ENCODE data around the gene FGF11. TPM values are rescaled to one million over a fixed set of nuclear protein-coding genes. Genes with fewer than 3 reads are reported as not detected.

Gene FGF11
- total RNA-seq, 1 donor from 2014 or later, result 22.4 TPM

DNA sequence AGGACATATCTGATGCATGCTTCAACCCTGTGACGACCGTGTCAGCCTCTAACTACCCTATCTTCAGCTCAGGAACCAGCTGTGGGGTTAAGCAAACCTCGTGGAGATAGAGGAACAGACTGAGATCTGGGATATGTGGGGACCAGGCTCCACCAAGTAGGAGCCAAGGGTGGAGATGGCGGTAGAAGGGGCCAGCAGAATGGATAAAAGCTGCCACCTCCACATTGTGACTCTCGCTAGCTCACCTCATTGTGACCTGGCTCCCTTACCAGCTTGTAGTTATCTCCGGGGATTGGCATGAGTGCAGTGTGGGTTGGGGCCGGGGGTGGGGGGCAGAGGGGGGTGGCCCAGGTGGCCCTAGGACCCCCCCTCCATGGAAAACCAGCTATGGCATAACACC lies 14.0 kb upstream of the FGF11 start, which contains the start of gene SPEM2:
Gene SPEM2, plus strand, starts transcription at position 301 of the 400 bp plus-strand sequence. Its CDS starts 73 bp downstream, at position 374.
- H3K27ac ChIP-seq (ENCODE audit: low read depth, low read length), result no peak within 1 kb of the TSS
- peaks cover 3% of the 10 kb centered on the region for H3K36me3 Mint-ChIP-seq (ENCODE audit: low read depth, unreplicated experiment)
- no peak within 1 kb of the TSS for H3K4me3 ChIP-seq (ENCODE audit: insufficient read depth, low read depth, low read length)
- H4K20me1 ChIP-seq (ENCODE audit: insufficient read depth, low read length), result no peaks in the 10 kb centered on the region
- H3K4me1 Mint-ChIP-seq (ENCODE audit: low read depth, unreplicated experiment), result no peaks in the 10 kb centered on the region
- H3K36me3 ChIP-seq (ENCODE audit: insufficient read depth, low read length), result no peaks in the 10 kb centered on the region
- no peak for TF ChIP-seq EZH2 (IDR thresholded peaks at IDR 0.05; ENCODE audit: insufficient read depth, low read length)
- TF ChIP-seq, protein P1, sequence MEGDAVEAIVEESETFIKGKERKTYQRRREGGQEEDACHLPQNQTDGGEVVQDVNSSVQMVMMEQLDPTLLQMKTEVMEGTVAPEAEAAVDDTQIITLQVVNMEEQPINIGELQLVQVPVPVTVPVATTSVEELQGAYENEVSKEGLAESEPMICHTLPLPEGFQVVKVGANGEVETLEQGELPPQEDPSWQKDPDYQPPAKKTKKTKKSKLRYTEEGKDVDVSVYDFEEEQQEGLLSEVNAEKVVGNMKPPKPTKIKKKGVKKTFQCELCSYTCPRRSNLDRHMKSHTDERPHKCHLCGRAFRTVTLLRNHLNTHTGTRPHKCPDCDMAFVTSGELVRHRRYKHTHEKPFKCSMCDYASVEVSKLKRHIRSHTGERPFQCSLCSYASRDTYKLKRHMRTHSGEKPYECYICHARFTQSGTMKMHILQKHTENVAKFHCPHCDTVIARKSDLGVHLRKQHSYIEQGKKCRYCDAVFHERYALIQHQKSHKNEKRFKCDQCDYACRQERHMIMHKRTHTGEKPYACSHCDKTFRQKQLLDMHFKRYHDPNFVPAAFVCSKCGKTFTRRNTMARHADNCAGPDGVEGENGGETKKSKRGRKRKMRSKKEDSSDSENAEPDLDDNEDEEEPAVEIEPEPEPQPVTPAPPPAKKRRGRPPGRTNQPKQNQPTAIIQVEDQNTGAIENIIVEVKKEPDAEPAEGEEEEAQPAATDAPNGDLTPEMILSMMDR (IDR thresholded peaks at IDR 0.05; ENCODE audit: insufficient read depth, low read depth, low read length), result no peak
- no peaks in the 10 kb centered on the region for H3K9me3 ChIP-seq (ENCODE audit: insufficient read depth, low read depth, low read length)
- H3K27ac Mint-ChIP-seq (ENCODE audit: unreplicated experiment), result peak within 1 kb of the TSS; percentile 58
- no peak for DNase-seq (ENCODE audit: low read depth)
- no peak within 1 kb of the TSS for H3K4me2 ChIP-seq (ENCODE audit: low read length)
- H3K4me3 Mint-ChIP-seq (ENCODE audit: unreplicated experiment), result peak within 1 kb of the TSS; percentile 45
- no peak within 1 kb of the TSS for H2AFZ ChIP-seq (ENCODE audit: low read depth, low read length)
- no peaks in the 10 kb centered on the region for H3K4me1 ChIP-seq (ENCODE audit: insufficient read depth, low read length)
- peaks cover 3% of the 10 kb centered on the region for H3K27me3 Mint-ChIP-seq (ENCODE audit: low read depth, unreplicated experiment)
- H3K27me3 ChIP-seq (ENCODE audit: insufficient read depth, low read length), result no peaks in the 10 kb centered on the region
- H3K9ac ChIP-seq (ENCODE audit: low read length), result no peak within 1 kb of the TSS
- FAIRE-seq, result no peak
- no peaks in the 10 kb centered on the region for H3K79me2 ChIP-seq (ENCODE audit: insufficient read depth, low read length)
- H3K9me3 Mint-ChIP-seq (ENCODE audit: unreplicated experiment), result no peaks in the 10 kb centered on the region

GRCh38 chr17:7425756-7426155 lies 13.6 kb upstream of the FGF11 start:
- Histone ChIP-seq H4K20me1 (ENCODE audit: insufficient read depth, low read length) (no peaks in the 10 kb centered on the region), H3K4me2 (ENCODE audit: low read length) (no peak overlapping the region), H3K4me3 (ENCODE audit: insufficient read depth, low read depth, low read length) (no peak overlapping the region), H2AFZ (ENCODE audit: low read depth, low read length) (no peak overlapping the region), H3K9ac (ENCODE audit: low read length) (no peak overlapping the region), H3K27ac (ENCODE audit: low read depth, low read length) (no peak overlapping the region), H3K9me3 (ENCODE audit: insufficient read depth, low read depth, low read length) (no peaks in the 10 kb centered on the region), H3K36me3 (ENCODE audit: insufficient read depth, low read length) (no peaks in the 10 kb centered on the region), H3K4me1 (ENCODE audit: insufficient read depth, low read length) (no peaks in the 10 kb centered on the region), H3K27me3 (ENCODE audit: insufficient read depth, low read length) (no peaks in the 10 kb centered on the region), H3K79me2 (ENCODE audit: insufficient read depth, low read length) (no peaks in the 10 kb centered on the region)
- no peak overlapping the region for H3K27ac Mint-ChIP-seq (ENCODE audit: unreplicated experiment)
- H3K4me3 Mint-ChIP-seq (ENCODE audit: unreplicated experiment), result no peak overlapping the region
- TF ChIP-seq, protein P1 (IDR thresholded peaks at IDR 0.05; ENCODE audit: insufficient read depth, low read depth, low read length), result no peak
- TF ChIP-seq EZH2 (IDR thresholded peaks at IDR 0.05; ENCODE audit: insufficient read depth, low read length), result no peak
- no peaks in the 10 kb centered on the region for H3K4me1 Mint-ChIP-seq (ENCODE audit: low read depth, unreplicated experiment)
- H3K36me3 Mint-ChIP-seq (ENCODE audit: low read depth, unreplicated experiment), result peaks cover 3% of the 10 kb centered on the region
- H3K9me3 Mint-ChIP-seq (ENCODE audit: unreplicated experiment), result peaks cover 2% of the 10 kb centered on the region
- no peak for DNase-seq (ENCODE audit: low read depth)
- no peak for FAIRE-seq
- H3K27me3 Mint-ChIP-seq (ENCODE audit: low read depth, unreplicated experiment), result peaks cover 5% of the 10 kb centered on the region

DNA sequence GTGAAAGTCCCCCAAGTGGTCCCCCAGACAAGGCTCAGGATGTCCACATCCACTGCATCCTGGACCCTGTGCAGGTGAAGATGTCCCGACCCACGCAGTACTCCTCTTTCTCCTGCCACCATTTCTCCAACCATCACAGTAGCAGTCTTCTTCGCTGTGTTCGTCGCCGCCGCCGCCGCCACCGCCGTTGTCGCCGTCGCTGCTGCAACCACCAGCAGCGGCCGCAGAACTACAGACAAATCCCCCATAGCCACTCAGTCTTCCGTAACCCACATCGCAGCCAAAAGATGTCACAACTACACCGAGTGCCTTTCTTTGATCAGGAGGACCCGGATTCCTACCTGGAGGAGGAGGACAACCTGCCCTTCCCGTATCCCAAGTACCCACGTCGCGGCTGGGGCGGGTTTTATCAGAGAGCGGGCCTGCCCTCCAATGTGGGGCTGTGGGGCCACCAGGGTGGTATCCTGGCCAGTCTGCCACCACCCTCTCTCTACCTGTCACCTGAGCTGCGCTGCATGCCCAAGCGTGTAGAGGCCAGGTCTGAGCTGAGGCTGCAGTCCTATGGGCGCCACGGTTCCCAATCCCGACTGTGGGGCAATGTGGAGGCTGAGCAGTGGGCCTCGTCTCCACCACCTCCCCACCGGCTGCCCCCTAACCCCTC lies 13.0 kb upstream of the FGF11 start:
- no peak overlapping the region for H3K4me2 ChIP-seq (ENCODE audit: low read length)
- Mint-ChIP-seq H3K27ac (ENCODE audit: unreplicated experiment) (no peak overlapping the region), H3K4me3 (ENCODE audit: unreplicated experiment) (peak overlapping the region; percentile 45), H3K36me3 (ENCODE audit: low read depth, unreplicated experiment) (peaks cover 3% of the 10 kb centered on the region), H3K4me1 (ENCODE audit: low read depth, unreplicated experiment) (no peaks in the 10 kb centered on the region), H3K27me3 (ENCODE audit: low read depth, unreplicated experiment) (peaks cover 5% of the 10 kb centered on the region), H3K9me3 (ENCODE audit: unreplicated experiment) (peaks cover 2% of the 10 kb centered on the region)
- H3K27me3 ChIP-seq (ENCODE audit: insufficient read depth, low read length), result no peaks in the 10 kb centered on the region
- no peaks in the 10 kb centered on the region for H3K79me2 ChIP-seq (ENCODE audit: insufficient read depth, low read length)
- H3K9me3 ChIP-seq (ENCODE audit: insufficient read depth, low read depth, low read length), result no peaks in the 10 kb centered on the region
- no peak for FAIRE-seq
- no peak overlapping the region for H3K9ac ChIP-seq (ENCODE audit: low read length)
- no peak for DNase-seq (ENCODE audit: low read depth)
- H2AFZ ChIP-seq (ENCODE audit: low read depth, low read length), result no peak overlapping the region
- no peak for TF ChIP-seq EZH2 (IDR thresholded peaks at IDR 0.05; ENCODE audit: insufficient read depth, low read length)
- TF ChIP-seq, protein P1 (IDR thresholded peaks at IDR 0.05; ENCODE audit: insufficient read depth, low read depth, low read length), result no peak
- no peaks in the 10 kb centered on the region for H3K4me1 ChIP-seq (ENCODE audit: insufficient read depth, low read length)
- H3K4me3 ChIP-seq (ENCODE audit: insufficient read depth, low read depth, low read length), result no peak overlapping the region
- no peaks in the 10 kb centered on the region for H3K36me3 ChIP-seq (ENCODE audit: insufficient read depth, low read length)
- no peaks in the 10 kb centered on the region for H4K20me1 ChIP-seq (ENCODE audit: insufficient read depth, low read length)
- no peak overlapping the region for H3K27ac ChIP-seq (ENCODE audit: low read depth, low read length)
